G401 (cell line): ENCODE data around the gene MTOR. TPM values are rescaled to one million over a fixed set of nuclear protein-coding genes. Genes with fewer than 3 reads are reported as not detected.
"Not testable (repeated sequence)": the region's sequence is repeated elsewhere in the genome, so short reads cannot be mapped to it uniquely, and the experiment has no call there.

Experiments
- DNase-seq: peaks from one replicate; pipeline ENCODE4 v3.0.0-alpha.2; 2015; ENCODE audit warnings: low spot score
- in situ Hi-C: cut with HindIII; loops from 2 replicates; pipeline ENCODE4 v1.10.0; 2016; ENCODE audit warnings: low sequenced_read_pairs, mixed read lengths
- total RNA-seq: library from RNA; depleted of rRNA; stranded (reverse); fragments of >200 nt; shearing (Covaris generic); gene quantifications from 2 replicates; pipeline ENCODE4 v1.2.3, GENCODE V29; 2014

MTOR gene
- total RNA-seq, 1 experiment from 2014 or later, result 26.7 TPM

DNA sequence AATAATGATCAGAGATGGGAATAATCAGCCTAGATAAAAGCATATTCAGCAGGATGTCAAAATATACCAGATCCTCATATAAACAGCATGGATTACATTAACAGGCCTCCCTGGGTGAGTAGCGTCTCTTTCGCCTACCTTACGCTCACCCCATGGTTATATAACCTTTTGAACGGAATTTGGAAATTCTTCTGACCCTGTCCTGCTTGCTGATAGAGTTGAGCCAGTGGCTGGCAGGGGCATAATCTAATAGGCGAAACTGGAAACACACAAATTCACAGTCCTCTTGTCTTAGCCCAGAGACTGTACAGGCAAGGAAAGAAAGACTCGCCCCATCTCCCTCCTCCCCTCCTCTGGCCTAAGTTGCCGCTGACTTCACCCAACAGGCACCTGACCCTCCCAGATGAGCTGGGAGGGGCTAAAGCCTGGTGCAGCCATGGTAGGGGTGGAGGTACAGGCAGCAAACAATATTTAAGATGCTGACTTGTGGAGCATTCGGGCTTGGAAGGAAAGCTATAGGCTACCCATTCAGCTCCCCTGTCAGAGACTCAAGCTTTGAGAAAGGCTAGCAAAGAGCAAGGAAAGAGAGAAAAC is 73.4 kb downstream of the MTOR start, which contains the start of gene ANGPTL7:
ANGPTL7 (plus strand) TSS at position 498 of the 594 bp plus-strand sequence. CDS start 225 bp downstream, outside the sequence.
- in situ Hi-C loops, result no loop called here
- no peak for DNase-seq

DNA sequence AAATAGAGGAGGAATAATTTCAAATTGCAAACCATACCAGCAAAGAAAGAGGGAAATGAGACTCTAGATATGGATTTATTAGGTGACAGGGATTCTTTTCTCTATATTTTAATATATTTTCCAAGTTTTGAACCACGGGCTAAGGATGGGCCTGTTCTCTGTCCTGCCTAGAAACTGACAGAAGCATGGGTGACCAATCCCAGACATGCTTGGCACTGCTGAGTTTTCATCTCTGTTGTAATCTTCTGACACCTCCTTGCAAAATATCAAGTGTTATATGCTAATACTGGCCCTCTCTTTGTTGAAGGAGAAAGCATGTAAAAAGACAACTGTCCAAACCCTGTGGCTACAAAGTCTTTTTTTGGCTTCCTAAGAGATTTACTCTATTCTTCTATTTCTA is 74.0 kb downstream of the MTOR start:
- no peak for DNase-seq
- in situ Hi-C loops, result no loop called here

DNA sequence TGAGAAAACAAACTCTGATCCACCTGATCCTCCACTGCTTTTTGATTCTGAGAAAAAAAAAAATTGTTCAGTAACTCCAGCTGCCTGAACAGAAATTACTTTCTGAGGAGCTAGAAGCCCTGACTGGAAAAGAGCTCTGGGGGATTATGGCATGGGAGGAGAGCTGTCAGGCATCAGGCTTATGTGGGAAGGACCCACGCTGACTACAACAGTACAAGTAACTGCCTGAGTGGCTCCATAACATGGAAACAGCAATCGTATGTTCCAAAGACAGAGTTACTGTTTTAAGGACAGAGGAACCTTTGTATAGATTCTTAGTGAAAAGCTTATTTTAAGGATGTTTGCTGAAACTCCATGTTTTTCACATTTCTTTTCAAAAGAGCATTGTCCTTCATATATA is 74.4 kb downstream of the MTOR start:
- peak; percentile 46 for DNase-seq
- in situ Hi-C loops, result no loop called here

DNA sequence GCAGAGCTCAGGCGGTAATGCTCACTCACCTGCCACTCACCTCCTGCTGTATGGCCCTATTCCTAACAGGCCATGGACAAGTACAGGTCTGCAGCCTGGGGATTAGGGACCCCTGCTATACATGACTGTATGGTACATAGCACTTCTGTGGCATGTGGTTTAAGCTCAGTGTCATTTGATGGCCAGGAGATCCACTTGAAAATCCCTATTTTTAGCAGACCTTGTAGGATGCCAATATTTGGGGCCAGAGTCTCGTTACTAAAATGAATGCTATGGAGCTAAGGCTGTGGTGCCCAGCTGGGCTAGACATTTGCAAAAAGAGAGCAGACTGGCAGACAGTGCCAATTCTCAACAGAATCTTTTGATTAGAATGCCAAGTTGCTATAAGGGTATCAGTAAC is 74.9 kb downstream of the MTOR start:
- in situ Hi-C loops, result no loop called here

DNA sequence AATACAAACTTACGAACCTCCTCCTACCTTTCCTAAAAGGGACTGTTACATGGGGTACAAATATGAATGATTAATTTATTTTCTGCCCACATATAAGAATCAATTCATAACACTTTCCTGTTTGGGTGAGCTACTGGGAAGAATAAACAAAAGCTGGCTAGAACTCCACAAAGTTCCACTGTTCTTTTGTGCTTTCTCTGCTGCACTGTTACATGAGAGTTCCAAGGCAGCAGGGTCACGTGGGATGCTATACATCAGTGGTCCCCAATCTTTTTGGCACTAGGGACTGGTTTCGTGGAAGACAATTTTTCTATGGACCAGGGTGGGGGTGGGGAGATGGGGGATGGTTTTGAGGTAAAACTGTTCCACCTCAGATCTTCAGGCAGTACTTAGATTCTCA is 75.4 kb downstream of the MTOR start:
- no peak for DNase-seq
- in situ Hi-C loops, result no loop called here

More for the DNA sequence above, 74.9 kb downstream of the MTOR start:
- peak; percentile 71 for DNase-seq

DNA sequence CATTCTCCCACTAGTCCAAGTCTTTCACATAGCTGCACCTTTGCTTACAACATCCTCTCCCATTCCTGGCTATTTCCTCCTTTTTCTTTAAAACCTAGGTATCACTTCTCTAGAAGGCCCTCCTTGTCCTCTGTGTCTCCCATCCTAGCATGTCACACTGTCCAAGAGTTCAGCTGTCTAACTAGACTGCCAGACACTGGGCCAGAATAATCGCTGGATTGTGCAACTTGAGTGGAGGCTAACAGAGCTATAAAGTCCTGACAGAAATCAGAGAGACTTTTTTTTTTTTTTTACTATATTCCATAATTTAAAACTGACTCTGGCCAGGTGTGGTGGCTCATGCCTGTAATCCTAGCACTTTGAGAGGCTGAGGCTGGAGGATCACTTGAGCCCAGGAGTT is 77.4 kb downstream of the MTOR start:
- DNase-seq, result no peak
- in situ Hi-C loops, result no loop called here

DNA sequence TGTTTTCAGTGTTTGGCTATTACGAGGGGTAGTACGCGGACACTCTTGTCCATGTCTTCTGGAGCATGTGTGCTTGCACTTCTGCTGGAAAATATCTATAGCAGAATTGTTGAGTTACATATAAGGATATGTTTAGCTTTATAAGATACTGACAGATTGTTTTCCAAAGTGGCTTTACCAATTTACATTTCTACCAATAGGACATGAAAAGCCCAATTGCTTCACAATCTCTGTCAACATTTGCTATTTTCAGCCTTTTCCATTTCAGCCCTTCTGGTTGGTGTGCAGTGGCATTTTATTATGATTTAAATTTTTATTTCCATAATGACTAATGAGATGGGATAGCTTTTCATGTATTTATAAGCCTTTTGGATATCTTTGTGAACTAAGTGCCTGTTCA is 79.5 kb downstream of the MTOR start:
- no peak for DNase-seq
- in situ Hi-C loops, result no loop called here

DNA sequence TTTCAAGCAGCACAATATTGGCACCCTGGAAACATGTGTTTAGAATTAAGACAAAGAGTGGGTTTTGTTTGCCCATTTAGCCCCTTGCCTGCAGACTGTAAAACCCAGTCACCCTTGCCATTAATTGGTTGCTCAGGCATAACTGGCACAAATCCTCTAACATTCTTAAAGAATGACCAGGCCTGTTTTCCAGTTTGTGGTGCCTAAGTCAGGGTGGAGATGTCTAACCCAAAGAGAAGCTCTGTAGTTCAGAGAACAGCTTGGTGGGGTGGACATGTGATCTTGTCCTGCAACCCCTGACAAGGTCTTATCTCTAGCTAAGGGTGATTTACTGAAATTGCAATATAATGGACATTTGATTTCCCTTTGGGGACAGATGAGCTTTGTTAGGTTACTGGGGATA is 82.0 kb downstream of the MTOR start:
- no peak for DNase-seq
- in situ Hi-C loops, result no loop called here

DNA sequence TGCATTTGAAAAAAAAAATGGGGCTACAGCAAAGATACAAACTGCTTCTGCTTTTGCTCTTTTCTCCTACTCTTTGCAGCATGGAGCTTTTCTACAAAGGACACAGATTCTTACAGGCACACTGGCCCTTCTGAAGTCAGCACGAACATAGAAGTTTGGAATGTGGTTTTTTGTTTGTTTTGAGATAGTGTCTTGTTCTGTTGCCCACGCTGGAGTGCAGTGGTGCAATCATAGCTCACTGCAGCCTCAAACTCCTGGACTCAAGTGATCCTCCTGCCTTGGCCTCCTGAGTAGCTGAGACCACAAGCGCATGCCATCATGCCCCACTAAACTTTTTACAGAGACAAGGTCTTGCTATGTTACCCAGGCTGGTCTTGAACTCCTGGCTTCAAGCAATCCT is 82.6 kb downstream of the MTOR start:
- in situ Hi-C loops, DNase-seq: not testable (repeated sequence)

DNA sequence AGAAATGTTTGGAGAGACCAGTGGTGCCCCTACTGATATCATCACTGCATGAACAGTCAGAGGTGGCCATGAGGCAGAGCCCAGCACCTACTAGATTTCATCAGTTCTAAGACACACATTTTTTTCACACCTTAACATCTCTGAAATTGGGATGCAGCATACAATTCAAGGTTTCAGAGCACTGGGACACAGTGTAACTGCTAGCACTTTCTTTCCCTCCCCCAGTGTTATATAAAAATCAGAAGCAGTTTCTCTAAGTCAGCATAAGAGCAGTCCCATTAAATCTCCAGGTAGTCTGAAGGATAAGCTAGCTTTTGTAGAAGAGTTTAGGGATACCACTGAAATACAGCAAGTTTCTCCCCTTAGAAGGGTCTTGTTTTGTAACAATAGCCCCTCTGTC is 83.2 kb downstream of the MTOR start:
- no peak for DNase-seq
- in situ Hi-C loops, result no loop called here

DNA sequence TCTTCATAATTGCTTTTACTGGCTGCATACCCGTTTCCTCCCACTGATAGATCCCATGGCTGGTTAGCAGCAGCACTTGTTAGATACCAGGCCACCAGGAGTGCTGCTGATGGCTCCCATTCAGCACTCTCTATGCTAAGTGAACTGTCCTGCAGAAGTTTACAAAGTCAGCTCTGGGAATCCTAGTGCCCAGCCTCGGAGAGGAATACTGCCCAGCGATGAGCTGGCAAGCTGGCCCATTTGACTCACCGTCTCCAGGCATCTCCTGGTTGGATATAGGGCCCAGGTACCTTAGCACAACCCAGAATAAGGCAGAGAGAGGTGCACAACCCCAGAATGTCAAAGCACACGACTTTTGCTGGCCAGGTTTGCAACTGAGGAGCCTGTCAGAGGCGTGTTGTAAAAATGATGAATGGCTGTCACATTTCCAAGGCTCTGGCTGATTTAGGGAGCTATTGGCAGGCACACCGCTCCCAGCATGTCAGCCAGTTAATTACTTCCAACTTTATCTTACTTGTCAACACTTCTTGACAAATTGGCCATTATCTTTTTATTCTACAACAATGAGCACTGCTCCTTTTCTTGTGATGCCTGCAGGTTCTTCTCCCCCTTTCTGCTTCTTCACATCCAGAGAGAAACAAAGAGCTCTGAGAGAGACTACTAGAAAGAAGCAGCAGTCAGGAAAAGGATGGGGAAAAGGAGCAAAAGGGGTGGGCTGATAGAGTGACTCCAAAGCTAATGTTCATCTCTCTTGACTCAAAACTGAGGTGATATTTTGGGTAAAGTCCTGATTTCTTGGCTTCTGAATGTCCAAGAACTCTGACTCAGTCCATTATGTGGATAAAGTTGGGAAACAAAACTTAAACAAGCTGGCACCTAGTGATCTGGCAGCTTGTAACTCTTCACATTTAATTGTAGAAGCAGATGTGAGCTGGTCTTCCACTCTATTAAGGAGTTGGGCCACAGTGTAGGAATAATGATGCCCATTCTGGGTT is 84.0 kb downstream of the MTOR start:
- in situ Hi-C loops, result no loop called here
- peak; percentile 52 for DNase-seq

DNA sequence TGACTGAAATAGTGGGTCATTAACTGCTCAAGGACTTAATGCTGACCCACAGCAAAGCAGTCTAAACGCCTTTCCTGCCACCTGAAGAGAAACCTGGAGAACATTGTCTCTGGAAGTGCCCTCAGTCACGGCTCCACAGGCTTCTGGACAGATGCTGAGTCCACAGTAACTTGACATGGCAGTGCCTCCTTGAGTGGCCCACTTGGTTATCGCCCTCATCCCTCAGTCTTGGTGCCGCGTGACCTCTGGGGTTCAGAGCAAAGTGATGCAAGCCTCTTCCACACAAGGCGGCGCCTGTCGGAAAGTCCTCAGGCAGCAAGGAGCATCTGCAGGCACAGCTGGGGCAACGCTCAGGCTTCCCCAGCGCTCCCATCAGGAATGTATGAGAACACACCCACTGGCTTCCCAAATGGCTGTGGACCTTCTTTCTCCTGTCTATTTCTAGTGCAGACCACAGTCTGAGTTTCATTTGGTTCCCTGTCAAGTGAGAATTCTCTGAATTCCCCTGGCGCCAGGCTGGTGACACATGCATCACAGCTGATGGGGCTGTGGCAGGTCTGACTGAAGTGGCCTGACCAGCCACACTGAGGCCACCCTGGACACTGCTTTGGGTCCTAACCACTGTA is 86.2 kb downstream of the MTOR start:
- DNase-seq, result no peak
- in situ Hi-C loops, result no loop called here

DNA sequence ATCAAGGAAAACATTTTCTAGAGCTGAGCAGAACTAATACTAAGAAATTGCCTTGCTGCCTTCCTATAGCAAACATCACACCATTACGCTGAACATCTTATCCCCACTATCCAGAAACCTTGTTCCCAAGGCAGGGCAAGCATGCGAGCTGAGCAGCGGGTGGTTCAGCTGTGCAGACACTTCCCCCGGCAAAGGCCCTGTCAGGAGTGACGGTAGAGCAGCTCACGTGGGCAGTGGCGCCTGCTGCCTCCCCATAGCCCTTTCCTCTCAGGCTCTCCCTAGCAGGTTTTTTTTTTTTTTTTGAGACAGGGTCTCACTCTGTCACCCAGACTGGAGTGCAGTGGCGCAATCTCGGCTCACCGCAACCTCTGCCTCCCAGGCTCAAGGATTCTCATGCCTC is 86.9 kb downstream of the MTOR start:
- in situ Hi-C loops, result no loop called here
- no peak for DNase-seq

DNA sequence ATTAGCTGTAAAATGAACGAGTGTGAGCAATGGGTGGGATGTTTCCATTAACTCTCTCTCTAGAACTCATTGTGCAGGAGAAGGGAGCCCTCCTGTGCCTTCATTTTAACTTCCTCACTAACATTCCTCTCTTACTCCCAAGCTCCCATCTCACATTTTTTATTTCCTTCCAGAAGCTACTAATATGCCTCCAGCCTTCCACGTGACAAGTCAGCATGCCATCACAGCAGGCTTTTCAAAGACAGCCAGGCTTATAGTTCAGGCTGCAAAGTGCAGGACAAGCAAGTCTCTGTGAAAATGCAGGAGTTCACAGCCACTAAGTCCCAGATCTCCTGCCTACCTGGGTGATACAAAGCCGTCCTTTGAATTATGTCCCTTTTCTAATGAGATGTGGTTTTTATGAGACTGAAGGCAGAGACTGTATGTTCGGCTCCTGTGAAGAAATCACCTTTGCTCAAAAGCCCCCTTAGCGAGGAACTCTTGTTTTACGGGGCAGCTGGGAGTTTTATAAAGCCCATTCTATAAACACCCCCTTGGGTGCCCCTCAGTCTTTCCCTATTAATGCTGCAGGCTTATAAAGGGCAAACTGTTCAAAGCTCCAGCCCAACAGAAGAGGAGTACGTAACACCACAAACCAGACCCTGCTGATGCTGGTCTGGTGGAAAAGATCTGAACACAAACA is 87.9 kb downstream of the MTOR start:
- in situ Hi-C loops, result no loop called here
- peak; percentile 84 for DNase-seq

DNA sequence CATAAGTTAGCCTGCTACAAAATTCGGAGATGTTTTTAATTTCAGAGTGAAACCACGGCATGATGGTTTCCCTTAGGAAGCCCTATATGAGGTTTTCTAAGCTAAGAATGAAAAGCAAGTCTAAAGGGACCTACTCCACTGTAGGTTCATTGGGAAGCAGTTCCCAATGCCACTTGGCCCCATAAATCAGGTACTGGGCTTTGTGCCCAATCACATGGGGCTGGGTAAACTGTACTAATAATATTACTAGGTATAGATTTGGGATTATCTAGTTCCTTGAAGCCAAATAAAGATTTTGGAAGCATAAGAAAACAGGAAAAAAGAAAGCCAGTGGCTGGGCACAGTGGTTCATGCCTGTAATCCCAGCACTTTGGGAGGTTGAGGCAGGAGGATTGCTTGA is 92.2 kb downstream of the MTOR start:
- no peak for DNase-seq
- in situ Hi-C loops, result no loop called here

DNA sequence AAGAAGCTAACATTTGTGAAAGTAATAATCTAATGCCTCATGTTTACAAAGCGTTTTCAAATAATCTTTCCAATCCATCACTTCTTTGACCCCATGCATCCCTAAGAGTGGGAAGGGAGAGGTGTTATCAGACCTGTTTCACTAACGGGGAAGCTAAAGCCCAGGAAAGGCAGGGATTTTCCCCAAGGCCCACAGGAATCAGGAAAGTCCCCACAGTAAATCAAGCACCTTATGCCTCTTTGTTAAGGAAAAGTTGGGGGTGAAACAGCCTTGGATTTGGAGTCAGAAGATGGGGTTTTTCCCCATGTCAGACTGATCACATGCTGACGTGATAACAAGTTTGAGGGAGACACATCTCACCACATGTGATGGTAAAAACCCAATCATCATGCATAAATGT is 93.1 kb downstream of the MTOR start:
- no peak for DNase-seq
- in situ Hi-C loops, result no loop called here

DNA sequence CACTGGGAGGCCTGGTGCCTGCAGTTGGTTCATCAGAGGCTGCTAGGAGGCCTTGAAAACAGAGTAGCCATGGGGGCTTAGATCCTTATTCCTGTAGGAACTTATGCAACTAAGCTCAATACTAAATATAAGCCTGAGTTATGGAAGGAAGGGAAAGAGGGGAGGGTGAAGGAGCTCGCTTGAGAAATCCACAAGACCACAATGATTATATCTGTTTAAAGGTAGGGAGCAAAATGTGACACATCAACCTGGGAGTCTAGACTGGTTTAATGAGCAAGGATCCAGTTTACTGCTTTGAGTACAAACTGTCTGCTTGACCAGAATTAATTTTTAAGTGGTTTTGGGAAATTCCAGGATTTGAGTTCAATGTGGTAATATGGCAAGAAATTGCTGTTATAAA is 93.6 kb downstream of the MTOR start:
- in situ Hi-C loops, result no loop called here
- DNase-seq, result no peak

DNA sequence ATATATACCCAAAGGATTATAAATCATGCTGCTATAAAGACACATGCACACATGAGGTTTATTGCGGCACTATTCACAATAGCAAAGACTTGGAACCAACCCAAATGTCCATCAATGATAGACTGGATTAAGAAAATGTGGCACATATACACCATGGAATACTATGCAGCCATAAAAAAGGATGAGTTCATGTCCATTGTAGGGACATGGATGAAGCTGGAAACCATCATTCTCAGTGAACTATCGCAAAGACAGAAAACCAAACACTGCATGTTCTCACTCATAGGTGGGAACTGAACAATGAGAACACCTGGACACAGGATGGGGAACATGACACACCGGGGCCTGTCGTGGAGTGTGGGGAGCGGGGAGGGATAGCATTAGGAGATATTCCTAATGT is 95.6 kb downstream of the MTOR start:
- DNase-seq, in situ Hi-C loops: not testable (repeated sequence)

DNA sequence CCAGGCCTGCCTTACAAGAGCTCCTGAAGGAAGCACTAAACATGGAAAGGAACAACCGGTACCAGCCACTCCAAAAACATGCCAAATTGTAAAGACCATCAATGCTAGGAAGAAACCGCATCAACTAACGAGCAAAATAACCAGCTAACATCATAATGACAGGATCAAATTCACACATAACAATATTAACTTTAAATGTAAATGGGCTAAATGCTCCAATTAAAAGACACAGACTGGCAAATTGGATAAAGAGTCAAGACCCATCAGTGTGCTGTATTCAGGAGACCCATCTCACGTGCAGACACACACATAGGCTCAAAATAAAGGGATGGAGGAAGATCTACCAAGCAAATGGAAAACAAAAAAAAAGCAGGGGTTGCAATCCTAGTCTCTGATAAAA is 99.6 kb downstream of the MTOR start:
- in situ Hi-C loops, DNase-seq: not testable (repeated sequence)
